ENCODE data around the gene SLC27A6.
A peak's percentile ranks its signal among the peaks of the same experiment; 100 is the strongest.
"Not testable (repeated sequence)": the region's sequence is repeated elsewhere in the genome, so short reads cannot be mapped to it uniquely, and the experiment has no call there.

Gene SLC27A6

GRCh38 chr5:128965011-128965637 lies at the start of gene SLC27A6:
Gene SLC27A6 (plus strand): TSS chr5:128965488. CDS start chr5:128966138, 650 bp downstream.
- DNase-seq: no peak

GRCh38 chr5:128919542-128919941 lies 45.7 kb upstream of the SLC27A6 start:
- no peak for DNase-seq

- peak; percentile 92 for DNase-seq
Observed at GRCh38 chr5:128920345-128921215, 44.7 kb upstream of the SLC27A6 start.

DNA sequence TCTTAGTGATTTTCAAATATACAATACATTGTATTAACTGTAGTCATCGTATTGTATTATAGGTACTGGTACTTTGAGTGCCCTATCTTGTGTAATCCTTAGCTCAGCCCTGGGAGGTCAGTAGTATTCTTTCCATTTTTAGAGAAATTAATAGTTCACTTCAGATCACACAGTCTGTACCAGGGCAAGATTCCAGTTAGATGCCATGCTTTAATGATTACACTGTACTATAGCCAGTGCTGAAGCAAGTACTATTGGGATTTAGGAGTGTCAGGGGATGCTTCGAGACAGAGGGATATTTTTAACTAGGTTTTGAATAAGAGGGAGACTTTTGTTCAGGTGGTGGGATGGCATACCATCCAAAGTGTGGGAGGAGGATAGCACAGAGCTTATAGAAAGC lies 41.0 kb upstream of the SLC27A6 start:
- DNase-seq: no peak

DNA sequence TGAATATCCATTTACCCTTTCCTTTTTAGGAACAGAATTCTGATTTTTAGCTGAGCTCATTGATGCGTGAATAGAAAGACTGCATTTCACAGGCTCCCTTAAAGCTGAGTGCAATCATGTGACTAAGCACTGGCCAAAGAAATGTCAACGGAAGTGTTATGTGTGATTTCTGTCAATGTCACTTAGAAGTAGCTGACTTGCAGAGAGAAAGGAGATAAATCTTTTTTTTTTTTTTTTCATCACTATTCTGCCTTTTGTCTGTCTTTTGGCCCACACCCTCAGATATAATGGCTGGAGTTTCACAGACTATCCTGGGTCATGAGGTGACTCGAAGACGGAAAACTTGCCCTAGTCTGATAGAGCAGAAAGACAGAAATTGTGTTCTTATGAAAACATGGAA lies 39.3 kb upstream of the SLC27A6 start:
- no peak for DNase-seq

DNA sequence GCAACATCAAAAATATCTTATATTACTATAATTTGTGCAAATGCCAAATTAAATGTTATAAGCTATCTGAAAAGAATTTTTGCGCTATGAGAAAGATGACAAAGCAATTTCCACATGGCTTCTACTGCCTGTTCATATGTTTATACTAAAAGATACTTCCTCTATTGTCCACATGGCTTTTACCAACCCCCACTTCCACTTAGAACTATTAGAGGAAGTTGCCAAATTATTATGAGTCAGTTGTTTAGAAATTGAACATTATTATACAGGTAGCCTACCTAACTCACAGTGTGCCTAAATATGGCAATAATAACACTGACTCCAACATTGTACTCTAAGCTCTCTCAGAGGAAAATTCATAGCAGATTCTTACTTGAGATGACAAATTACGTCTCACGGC lies 37.6 kb upstream of the SLC27A6 start:
- no peak for DNase-seq

DNA sequence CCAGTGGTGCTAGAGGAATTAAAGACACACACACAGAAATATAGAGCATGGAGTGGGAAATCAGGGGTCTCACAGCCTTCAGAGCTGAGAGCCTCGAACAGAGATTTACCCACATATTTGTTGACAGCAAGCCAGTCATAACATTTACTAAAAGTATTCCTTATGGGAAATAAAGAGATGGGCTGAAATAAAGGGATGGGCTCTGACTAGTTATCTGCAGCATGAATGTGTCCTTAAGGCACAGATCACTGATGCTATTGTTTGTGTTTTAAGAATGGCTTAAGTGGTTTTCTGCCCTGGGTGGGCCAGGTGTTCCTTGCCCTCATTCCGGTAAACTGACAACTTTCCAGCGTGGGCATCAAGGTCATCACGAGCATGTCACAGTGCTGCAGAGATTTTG lies 33.1 kb upstream of the SLC27A6 start:
- DNase-seq: not testable (repeated sequence)

- not testable (repeated sequence) for DNase-seq
Observed at GRCh38 chr5:128943100-128943499, 22.2 kb upstream of the SLC27A6 start.

GRCh38 chr5:128949847-128950546 lies 15.3 kb upstream of the SLC27A6 start:
- no peak for DNase-seq

DNA sequence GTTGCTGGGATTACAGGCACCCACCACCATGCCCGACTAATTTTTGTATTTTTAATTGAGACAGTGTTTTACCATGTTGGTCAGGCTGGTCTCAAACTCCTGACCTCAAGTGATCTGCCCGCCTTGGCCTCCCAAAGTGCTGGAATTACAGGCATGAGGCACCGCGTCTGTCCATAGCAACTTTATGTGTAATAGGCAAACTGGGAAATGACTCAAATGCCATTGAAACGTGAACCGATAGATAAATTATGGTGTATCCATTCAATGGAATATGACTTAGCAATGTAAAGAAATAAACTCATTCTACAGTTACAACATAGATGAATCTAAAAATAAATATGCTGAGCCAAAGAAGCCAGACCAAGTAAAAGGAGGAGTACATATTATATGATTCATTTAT lies 14.0 kb upstream of the SLC27A6 start:
- not testable (repeated sequence) for DNase-seq

- no peak for DNase-seq
Observed at GRCh38 chr5:128956164-128956563, 9.1 kb upstream of the SLC27A6 start.

- no peak for DNase-seq
Observed at GRCh38 chr5:128962211-128962610, 3.1 kb upstream of the SLC27A6 start.

DNA sequence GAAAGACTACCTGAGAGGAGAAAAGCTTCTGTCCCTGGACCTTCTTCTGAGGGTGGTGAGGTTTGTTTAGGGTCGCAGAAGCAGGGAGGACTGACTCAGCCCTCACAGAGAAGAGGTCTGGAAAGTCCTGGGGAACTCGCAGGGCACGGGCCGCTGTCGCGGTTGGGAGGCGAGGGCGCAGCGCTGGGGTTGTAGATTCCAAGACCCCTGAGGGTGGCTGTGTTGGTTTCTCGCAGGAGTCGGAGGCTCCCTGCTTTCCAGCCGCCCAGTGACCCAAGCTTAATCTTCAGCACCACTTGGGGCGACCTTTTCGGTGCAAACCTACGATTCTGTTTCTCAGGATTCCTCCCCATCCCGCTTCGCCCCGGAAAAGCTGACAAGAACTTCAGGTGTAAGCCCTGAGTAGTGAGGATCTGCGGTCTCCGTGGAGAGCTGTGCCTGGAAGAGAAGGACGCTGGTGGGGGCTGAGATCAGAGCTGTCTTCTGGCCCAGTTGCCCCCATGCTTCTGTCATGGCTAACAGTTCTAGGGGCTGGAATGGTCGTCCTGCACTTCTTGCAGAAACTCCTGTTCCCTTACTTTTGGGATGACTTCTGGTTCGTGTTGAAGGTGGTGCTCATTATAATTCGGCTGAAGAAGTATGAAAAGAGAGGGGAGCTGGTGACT lies 482 bp downstream of the SLC27A6 start:
- DNase-seq: no peak

DNA sequence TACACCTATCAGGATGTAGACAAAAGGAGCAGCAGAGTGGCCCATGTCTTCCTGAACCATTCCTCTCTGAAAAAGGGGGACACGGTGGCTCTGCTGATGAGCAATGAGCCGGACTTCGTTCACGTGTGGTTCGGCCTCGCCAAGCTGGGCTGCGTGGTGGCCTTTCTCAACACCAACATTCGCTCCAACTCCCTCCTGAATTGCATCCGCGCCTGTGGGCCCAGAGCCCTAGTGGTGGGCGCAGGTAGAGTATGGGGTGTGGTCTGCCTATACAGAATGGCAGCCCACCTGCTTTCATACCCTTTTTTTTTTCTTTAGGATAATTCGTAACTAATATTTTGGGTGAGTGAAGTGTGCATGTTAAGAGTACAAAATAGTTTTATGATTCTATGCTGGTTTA lies 1.1 kb downstream of the SLC27A6 start:
- DNase-seq: no peak

GRCh38 chr5:128966846-128967245 lies 1.6 kb downstream of the SLC27A6 start:
- no peak for DNase-seq

GRCh38 chr5:128973244-128973643 lies 8.0 kb downstream of the SLC27A6 start:
- DNase-seq: no peak

- DNase-seq: no peak
Observed at GRCh38 chr5:128974567-128974966, 9.3 kb downstream of the SLC27A6 start.

DNA sequence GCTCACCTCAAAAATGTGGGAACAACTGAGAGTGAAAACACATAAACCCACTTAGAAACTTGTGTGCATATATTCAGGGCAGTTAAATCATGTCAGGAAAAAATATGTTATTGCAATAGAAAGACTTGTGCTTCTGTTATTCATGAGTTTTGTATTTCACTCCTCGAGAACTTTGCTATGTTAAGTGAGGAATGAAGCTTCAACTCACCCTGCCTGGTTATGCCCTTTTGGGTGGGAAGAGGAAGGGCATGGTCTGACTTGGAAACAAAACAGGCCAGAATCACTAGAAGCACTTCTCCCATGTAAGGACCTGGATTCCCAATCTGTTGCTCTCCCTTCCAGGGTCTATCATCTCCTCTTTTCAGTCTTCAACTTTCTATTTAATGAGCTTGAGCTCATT lies 14.5 kb downstream of the SLC27A6 start:
- DNase-seq: no peak

DNA sequence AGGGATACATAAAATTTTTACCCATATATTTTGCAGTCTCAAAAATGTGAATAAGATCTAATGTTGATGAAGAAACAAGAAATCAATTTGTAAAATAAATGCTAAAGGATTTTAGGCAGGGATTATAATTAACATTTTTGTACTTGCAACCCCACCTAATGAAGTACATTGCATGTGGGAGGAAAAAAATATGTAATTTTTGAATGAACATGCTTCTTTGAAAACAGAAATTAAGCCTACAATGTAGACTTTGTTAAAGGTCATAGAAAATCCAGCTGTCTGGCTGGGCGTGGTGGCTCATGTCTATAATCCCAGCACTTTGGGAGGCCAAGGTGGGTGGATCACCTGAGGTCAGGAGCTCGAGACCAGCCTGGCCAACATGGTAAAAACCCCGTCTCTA lies 15.6 kb downstream of the SLC27A6 start:
- DNase-seq: no peak

DNA sequence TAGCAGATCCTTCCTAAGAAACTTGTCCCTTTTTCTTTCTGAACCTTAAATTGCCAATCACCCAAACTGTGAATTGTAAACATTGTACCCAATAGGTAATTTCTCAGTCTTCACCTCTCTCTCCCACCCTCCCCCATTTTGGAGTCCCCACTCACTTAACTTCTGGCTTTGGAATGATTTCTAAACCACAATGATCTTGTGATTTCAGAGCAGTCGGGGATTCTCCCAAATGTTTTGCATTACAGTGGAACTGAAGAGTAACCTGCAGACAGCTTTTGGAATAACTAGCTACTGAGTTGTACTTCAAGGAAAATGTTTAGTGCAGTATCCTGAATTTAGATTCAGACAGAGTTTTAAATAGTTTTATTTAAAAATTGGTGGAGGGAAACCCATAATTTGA lies 19.2 kb downstream of the SLC27A6 start:
- DNase-seq: no peak

- DNase-seq: no peak
Observed at GRCh38 chr5:128988476-128988875, 23.2 kb downstream of the SLC27A6 start.

DNA sequence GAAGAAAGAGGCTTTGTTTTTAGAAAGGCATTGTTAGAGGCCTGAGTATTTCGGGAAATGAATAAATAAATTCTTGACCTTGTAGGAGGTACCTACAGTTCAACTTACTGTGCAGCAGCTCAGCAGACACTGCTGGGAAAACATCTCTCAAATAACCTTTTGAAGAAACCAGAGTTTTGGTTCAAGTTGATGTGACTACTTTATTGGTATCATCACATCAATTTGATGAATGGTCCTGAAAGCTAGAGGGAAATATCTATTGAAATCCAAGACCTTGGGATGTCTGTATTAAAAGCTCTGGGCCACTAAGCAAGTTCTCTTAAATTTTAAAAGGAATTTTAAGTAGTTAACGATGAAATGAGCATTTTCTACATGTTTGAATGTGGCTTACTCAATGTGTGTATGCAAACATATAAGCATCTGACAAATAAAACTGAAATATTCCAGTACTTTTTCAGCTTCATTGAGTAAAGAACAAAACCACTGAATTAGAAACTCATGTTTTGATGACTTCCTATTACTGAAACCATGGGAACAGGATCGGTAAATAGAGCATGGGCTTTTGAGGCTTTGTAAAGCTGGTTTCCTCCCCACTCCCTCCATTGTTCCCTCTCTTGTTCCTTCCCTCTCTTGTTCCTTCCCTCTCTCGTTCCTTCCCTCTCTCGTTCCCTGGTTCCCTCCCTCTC lies 36.7 kb downstream of the SLC27A6 start:
- no peak for DNase-seq

- no peak for DNase-seq
Observed at GRCh38 chr5:129002527-129002842, 37.2 kb downstream of the SLC27A6 start.
